ENCODE measurements around the gene BAAT. TPM values are rescaled to one million over a fixed set of nuclear protein-coding genes. Genes with fewer than 3 reads are reported as not detected.

BAAT gene
- total RNA-seq, 3 donors from 2014 or later (not counting 1 experiment from before 2014, with no cell fraction given), result not detected

DNA sequence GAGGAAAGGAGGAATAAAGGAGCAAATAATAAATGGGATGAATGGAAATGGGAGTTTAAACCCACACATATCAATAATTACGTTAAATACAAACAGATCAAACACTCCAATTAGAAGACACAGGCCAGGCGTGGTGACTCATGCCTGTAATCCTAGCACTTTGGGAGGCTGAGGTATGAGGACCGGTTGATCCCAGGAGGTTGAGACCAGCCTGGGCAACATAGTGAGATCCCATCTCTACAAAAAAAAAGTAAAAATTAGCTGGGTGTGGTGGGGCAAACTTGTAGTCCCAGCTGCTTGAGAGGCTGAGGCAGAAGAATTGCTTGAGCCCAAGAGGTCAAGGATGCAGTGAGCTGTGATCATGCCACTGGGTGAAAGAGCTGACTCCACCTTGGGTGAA is 3.7 kb downstream of the BAAT start:
- Mint-ChIP-seq H3K27me3 (ENCODE audit: low read depth in 2 of 2) (peaks cover 0 to 10% of the 10 kb centered on the region in 2 donors), H3K9me3 (peaks cover 6 to 8% of the 10 kb centered on the region in 2 donors), H3K4me1 (no peaks in the 10 kb centered on the region), H3K27ac (no peak overlapping the region), H3K36me3 (peaks cover 9% of the 10 kb centered on the region), H3K4me3 (no peak overlapping the region)
- intact Hi-C loops (cut with micrococcal nuclease), result no loop called here
- peaks cover 9% of the 10 kb centered on the region for H3K9me3 ChIP-seq (ENCODE audit: control insufficient read depth, insufficient read depth, low read length)
- H3K27ac ChIP-seq (ENCODE audit: low read length), result no peak overlapping the region
- DNase-seq (no peak), ATAC-seq (no peak)
- H3K4me3 ChIP-seq (ENCODE audit: low read length), result no peak overlapping the region
- no peaks in the 10 kb centered on the region for H3K27me3 ChIP-seq (ENCODE audit: control insufficient read depth, insufficient read depth, low read length)
- H3K36me3 ChIP-seq (ENCODE audit: control insufficient read depth, insufficient read depth, low read length), result no peaks in the 10 kb centered on the region
- TF ChIP-seq, protein P1, sequence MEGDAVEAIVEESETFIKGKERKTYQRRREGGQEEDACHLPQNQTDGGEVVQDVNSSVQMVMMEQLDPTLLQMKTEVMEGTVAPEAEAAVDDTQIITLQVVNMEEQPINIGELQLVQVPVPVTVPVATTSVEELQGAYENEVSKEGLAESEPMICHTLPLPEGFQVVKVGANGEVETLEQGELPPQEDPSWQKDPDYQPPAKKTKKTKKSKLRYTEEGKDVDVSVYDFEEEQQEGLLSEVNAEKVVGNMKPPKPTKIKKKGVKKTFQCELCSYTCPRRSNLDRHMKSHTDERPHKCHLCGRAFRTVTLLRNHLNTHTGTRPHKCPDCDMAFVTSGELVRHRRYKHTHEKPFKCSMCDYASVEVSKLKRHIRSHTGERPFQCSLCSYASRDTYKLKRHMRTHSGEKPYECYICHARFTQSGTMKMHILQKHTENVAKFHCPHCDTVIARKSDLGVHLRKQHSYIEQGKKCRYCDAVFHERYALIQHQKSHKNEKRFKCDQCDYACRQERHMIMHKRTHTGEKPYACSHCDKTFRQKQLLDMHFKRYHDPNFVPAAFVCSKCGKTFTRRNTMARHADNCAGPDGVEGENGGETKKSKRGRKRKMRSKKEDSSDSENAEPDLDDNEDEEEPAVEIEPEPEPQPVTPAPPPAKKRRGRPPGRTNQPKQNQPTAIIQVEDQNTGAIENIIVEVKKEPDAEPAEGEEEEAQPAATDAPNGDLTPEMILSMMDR (IDR thresholded peaks at IDR 0.05), result no peak
- WGBS (ENCODE audit: insufficient coverage), result 95% methylated on average over 3 of the region's 3 CpGs
- no peaks in the 10 kb centered on the region for H3K4me1 ChIP-seq (ENCODE audit: control insufficient read depth, insufficient read depth, low read length)

DNA sequence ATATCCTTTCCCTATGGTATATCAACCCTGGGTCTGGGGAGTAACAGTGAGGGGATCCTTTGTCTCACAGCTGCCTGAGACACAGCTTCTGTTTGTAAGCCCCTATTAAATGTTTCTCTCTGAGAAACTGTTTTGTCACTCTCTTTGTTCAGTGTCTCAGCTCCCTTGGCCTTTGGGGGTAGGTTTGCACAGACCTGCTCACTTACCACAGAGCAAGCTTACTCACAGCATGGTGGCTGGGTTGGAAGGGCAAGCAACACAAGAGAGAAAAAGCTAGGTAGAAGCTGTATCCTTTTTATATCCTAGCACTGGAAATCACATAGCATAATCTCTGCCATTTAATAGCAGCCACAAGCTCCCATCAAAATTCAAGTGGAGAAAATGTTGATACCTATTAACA is 4.5 kb downstream of the BAAT start:
- Histone ChIP-seq H3K9me3 (ENCODE audit: control insufficient read depth, insufficient read depth, low read length) (peaks cover 7% of the 10 kb centered on the region), H3K4me3 (ENCODE audit: low read length) (no peak overlapping the region), H3K27ac (ENCODE audit: low read length) (no peak overlapping the region), H3K27me3 (ENCODE audit: control insufficient read depth, insufficient read depth, low read length) (no peaks in the 10 kb centered on the region), H3K4me1 (ENCODE audit: control insufficient read depth, insufficient read depth, low read length) (no peaks in the 10 kb centered on the region), H3K36me3 (ENCODE audit: control insufficient read depth, insufficient read depth, low read length) (no peaks in the 10 kb centered on the region)
- DNase-seq (no peak), ATAC-seq (no peak)
- Mint-ChIP-seq H3K27ac (no peak overlapping the region), H3K27me3 (ENCODE audit: low read depth in 2 of 2) (peaks cover 0 to 13% of the 10 kb centered on the region in 2 donors), H3K4me3 (no peak overlapping the region), H3K36me3 (peaks cover 9% of the 10 kb centered on the region), H3K9me3 (peaks cover 6% of the 10 kb centered on the region in 2 donors), H3K4me1 (no peaks in the 10 kb centered on the region)
- TF ChIP-seq, protein P1 (IDR thresholded peaks at IDR 0.05), result no peak
- intact Hi-C loops (cut with micrococcal nuclease), result no loop called here

GRCh38 chr9:101376111-101376848 is 8.5 kb downstream of the BAAT start:
- 95% methylated on average over 6 of the region's 6 CpGs for WGBS (ENCODE audit: insufficient coverage)
- H3K36me3 ChIP-seq (ENCODE audit: control insufficient read depth, insufficient read depth, low read length), result no peaks in the 10 kb centered on the region
- no peaks in the 10 kb centered on the region for H3K4me1 Mint-ChIP-seq
- intact Hi-C loops (cut with micrococcal nuclease), result loop anchor here (5.0 kb wide), 1 partner anchor 51 kb away; no protein-coding TSS in a partner anchor
- DNase-seq, result no peak
- H3K36me3 Mint-ChIP-seq, result no peaks in the 10 kb centered on the region
- no peak overlapping the region for H3K4me3 Mint-ChIP-seq
- no peaks in the 10 kb centered on the region for H3K9me3 ChIP-seq (ENCODE audit: control insufficient read depth, insufficient read depth, low read length)
- no peaks in the 10 kb centered on the region for H3K27me3 ChIP-seq (ENCODE audit: control insufficient read depth, insufficient read depth, low read length)
- TF ChIP-seq, protein P1 (IDR thresholded peaks at IDR 0.05), result no peak
- no peaks in the 10 kb centered on the region for H3K4me1 ChIP-seq (ENCODE audit: control insufficient read depth, insufficient read depth, low read length)
- no peak overlapping the region for H3K27ac Mint-ChIP-seq
- no peak overlapping the region for H3K27ac ChIP-seq (ENCODE audit: low read length)
- peaks cover 6 to 20% of the 10 kb centered on the region in 2 donors for H3K27me3 Mint-ChIP-seq (ENCODE audit: low read depth in 2 of 2)
- no peak overlapping the region for H3K4me3 ChIP-seq (ENCODE audit: low read length)
- H3K9me3 Mint-ChIP-seq, result no peaks in the 10 kb centered on the region
- no peak for ATAC-seq

- 94% methylated on average over 12 of the region's 12 CpGs for WGBS (ENCODE audit: insufficient coverage)
- intact Hi-C loops (cut with micrococcal nuclease), result loop anchor here (5.0 kb wide), 1 partner anchor 52 kb away; no protein-coding TSS in a partner anchor
- Histone ChIP-seq H3K9me3 (ENCODE audit: control insufficient read depth, insufficient read depth, low read length) (no peaks in the 10 kb centered on the region), H3K36me3 (ENCODE audit: control insufficient read depth, insufficient read depth, low read length) (no peaks in the 10 kb centered on the region), H3K27ac (ENCODE audit: low read length) (no peak overlapping the region), H3K4me1 (ENCODE audit: control insufficient read depth, insufficient read depth, low read length) (no peaks in the 10 kb centered on the region), H3K27me3 (ENCODE audit: control insufficient read depth, insufficient read depth, low read length) (no peaks in the 10 kb centered on the region), H3K4me3 (ENCODE audit: low read length) (no peak overlapping the region)
- no peaks in the 10 kb centered on the region for H3K9me3 Mint-ChIP-seq
- H3K36me3 Mint-ChIP-seq, result no peaks in the 10 kb centered on the region
- ATAC-seq (no peak), DNase-seq (no peak)
- no peaks in the 10 kb centered on the region for H3K4me1 Mint-ChIP-seq
- H3K4me3 Mint-ChIP-seq, result no peak overlapping the region
- TF ChIP-seq, protein P1 (IDR thresholded peaks at IDR 0.05), result no peak
- no peak overlapping the region for H3K27ac Mint-ChIP-seq
- peaks cover 10 to 23% of the 10 kb centered on the region in 2 donors for H3K27me3 Mint-ChIP-seq (ENCODE audit: low read depth in 2 of 2)
Measured at GRCh38 chr9:101375546-101375945, 9.3 kb downstream of the BAAT start.
